Measurements from ENCODE around the gene SCN2A.

SCN2A gene

DNA sequence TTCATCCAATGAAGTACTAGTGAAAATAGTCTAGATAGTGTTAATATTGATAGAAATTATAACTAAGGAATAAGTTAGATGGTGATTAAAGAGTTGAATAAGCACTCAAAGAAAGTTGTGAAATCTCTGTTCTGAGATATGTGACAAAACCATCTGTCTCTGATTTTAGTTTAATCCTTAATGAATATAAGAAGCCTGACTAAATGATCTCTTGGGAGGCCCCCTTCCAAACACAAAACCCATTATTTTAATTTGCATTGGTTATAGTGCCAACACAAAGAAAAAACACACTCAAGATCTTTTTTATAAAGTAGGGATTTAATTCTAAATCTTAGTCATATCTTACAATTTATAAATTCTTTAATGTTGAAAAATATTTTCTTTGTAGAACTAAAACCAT is 34.0 kb downstream of the SCN2A start:
- H3K9me3 ChIP-seq (ENCODE audit: low read depth, low read length), result no peaks in the 10 kb centered on the region
- H3K27ac ChIP-seq, result peak overlapping the region; percentile 63; the same call in 1 of the 2 replicates
- H3K9ac ChIP-seq (ENCODE audit: insufficient read length), result no peak overlapping the region
- TF ChIP-seq FOXP2 (optimal IDR thresholded peaks at IDR 0.05; ENCODE audit: control extremely low read depth, extremely low read length, insufficient read depth) (no peak), POLR2AphosphoS5 (IDR thresholded peaks at IDR 0.05; ENCODE audit: borderline replicate concordance, low read depth, low read length) (no peak; the same call in 1 of the 2 replicates), EZH2 (IDR thresholded peaks at IDR 0.05) (no peak)
- no peak for DNase-seq (ENCODE audit: low read depth, low spot score)
- no peaks in the 10 kb centered on the region for H3K36me3 ChIP-seq (ENCODE audit: insufficient read depth, low read length)
- no peak overlapping the region for H3K4me3 ChIP-seq

DNA sequence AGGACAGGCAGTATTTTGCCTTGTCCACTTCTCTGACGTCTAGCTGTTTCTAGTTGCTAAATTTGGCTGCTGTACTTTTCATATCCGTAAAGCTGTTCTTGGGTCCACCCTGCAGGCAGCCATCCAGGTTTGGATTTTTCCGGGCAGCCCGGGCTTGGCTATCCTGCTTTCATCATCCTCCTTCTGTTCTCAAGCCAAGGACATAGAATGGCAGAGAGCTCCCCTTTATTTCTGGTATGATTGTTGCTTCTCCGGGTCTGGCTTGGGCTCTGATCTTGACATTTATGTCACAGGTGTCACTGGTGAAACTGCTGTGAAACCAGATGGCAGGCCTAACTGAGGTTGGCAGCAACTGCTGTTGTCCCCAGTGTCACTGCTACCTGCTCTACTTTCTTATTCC is 35.5 kb downstream of the SCN2A start:
- DNase-seq (ENCODE audit: low read depth, low spot score), result no peak
- Histone ChIP-seq H3K4me3 (no peak overlapping the region), H3K27ac (no peak overlapping the region), H3K36me3 (ENCODE audit: insufficient read depth, low read length) (no peaks in the 10 kb centered on the region), H3K9ac (ENCODE audit: insufficient read length) (no peak overlapping the region), H3K9me3 (ENCODE audit: low read depth, low read length) (no peaks in the 10 kb centered on the region)
- TF ChIP-seq POLR2AphosphoS5 (IDR thresholded peaks at IDR 0.05; ENCODE audit: borderline replicate concordance, low read depth, low read length) (no peak), EZH2 (IDR thresholded peaks at IDR 0.05) (no peak), FOXP2 (optimal IDR thresholded peaks at IDR 0.05; ENCODE audit: control extremely low read depth, extremely low read length, insufficient read depth) (no peak)

DNA sequence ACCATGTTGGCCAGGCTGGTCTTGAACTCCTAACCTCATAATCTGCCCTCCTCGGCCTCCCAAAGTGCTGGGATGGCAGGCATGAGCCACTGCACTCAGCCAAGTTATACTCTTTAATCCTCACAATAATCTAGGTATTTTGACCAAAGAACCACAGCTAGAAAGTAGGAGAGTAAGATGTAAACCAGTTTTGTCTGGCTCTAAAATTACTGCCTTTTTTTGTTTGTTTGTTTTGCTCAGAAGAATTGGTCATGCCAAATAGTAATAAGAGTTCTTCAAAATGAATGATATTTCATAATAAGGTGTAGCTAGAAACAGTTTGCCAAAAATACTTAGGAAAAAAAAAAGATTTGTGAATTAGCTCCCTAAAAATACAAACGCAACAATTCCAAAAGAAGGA is 36.7 kb downstream of the SCN2A start:
- TF ChIP-seq FOXP2 (optimal IDR thresholded peaks at IDR 0.05; ENCODE audit: control extremely low read depth, extremely low read length, insufficient read depth) (no peak), POLR2AphosphoS5 (IDR thresholded peaks at IDR 0.05; ENCODE audit: borderline replicate concordance, low read depth, low read length) (no peak), EZH2 (IDR thresholded peaks at IDR 0.05) (no peak)
- H3K36me3 ChIP-seq (ENCODE audit: insufficient read depth, low read length), result no peaks in the 10 kb centered on the region
- H3K9ac ChIP-seq (ENCODE audit: insufficient read length), result no peak overlapping the region
- H3K27ac ChIP-seq, result no peak overlapping the region
- H3K4me3 ChIP-seq, result no peak overlapping the region
- DNase-seq (ENCODE audit: low read depth, low spot score), result no peak
- no peaks in the 10 kb centered on the region for H3K9me3 ChIP-seq (ENCODE audit: low read depth, low read length)

DNA sequence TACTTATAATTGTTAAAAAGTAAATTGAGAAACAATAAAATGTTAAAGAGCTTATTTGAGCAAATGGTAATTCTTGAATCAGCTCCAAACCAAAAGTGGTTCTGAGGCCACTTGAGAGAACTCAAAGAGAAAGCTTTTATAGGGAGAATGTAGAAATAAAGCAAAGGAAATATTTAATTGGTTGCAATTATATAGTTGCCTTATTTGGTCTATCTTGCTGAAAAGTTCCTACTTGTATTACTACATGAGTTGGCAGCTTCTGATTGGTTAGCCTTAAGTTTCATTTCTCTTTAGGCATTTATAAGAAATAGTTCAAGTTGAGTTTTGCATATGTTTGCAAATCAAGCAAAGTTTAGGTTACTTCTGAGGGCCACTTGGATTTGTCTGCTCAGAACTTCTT is 38.1 kb downstream of the SCN2A start:
- no peak overlapping the region for H3K9ac ChIP-seq (ENCODE audit: insufficient read length)
- H3K27ac ChIP-seq, result peak overlapping the region; percentile 64; the same call in 1 of the 2 replicates
- TF ChIP-seq POLR2AphosphoS5 (IDR thresholded peaks at IDR 0.05; ENCODE audit: borderline replicate concordance, low read depth, low read length) (no peak; the same call in 1 of the 2 replicates), EZH2 (IDR thresholded peaks at IDR 0.05) (no peak), FOXP2 (optimal IDR thresholded peaks at IDR 0.05; ENCODE audit: control extremely low read depth, extremely low read length, insufficient read depth) (no peak)
- no peaks in the 10 kb centered on the region for H3K36me3 ChIP-seq (ENCODE audit: insufficient read depth, low read length)
- H3K4me3 ChIP-seq, result no peak overlapping the region; the same call in 1 of the 2 replicates
- peak; percentile 39 for DNase-seq (ENCODE audit: low read depth, low spot score)
- no peaks in the 10 kb centered on the region for H3K9me3 ChIP-seq (ENCODE audit: low read depth, low read length)

DNA sequence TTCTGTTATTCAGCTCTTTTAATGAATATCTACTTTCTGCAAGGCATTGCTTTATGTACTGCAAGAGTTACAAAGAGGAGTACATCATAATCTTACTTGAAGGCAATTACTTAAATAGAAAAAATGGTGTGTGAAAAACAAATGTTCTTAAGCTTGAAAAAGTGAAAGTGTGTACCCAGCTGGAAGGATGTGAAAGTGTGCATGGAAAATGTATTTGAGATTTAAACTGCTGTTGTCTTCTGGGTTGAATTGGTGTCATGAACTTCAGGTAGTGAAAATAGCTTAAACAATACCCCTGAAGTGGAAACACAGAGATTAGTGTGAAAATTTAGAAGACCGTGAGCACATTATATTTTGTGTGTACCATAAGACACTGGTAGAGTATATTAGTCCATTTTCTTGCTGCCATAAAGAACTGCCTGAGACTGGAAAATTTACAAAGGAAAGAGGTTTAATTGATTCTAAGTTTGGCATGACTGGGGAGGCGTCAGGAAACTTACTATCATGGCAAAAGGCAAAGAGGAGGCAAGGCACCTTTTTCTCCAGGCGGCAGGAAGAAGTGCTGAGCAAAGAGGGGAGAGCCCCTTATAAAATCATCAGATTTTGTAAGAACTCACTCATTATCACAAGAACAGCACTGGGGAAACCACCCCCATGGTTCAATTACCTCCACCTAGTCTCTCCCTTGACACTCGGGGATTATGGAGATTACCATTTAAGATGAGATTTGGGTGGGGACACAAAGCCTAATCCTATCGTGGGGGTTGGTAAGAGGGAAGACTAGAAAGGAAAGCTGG is 38.8 kb downstream of the SCN2A start:
- peak overlapping the region; percentile 29; the same call in 1 of the 2 replicates for H3K4me3 ChIP-seq
- H3K9ac ChIP-seq (ENCODE audit: insufficient read length), result no peak overlapping the region
- DNase-seq (ENCODE audit: low read depth, low spot score), result no peak
- no peaks in the 10 kb centered on the region for H3K9me3 ChIP-seq (ENCODE audit: low read depth, low read length)
- H3K36me3 ChIP-seq (ENCODE audit: insufficient read depth, low read length), result no peaks in the 10 kb centered on the region
- H3K27ac ChIP-seq, result peak overlapping the region; percentile 43; the same call in 1 of the 2 replicates
- TF ChIP-seq POLR2AphosphoS5 (IDR thresholded peaks at IDR 0.05; ENCODE audit: borderline replicate concordance, low read depth, low read length) (no peak), EZH2 (IDR thresholded peaks at IDR 0.05) (no peak), FOXP2 (optimal IDR thresholded peaks at IDR 0.05; ENCODE audit: control extremely low read depth, extremely low read length, insufficient read depth) (no peak)

DNA sequence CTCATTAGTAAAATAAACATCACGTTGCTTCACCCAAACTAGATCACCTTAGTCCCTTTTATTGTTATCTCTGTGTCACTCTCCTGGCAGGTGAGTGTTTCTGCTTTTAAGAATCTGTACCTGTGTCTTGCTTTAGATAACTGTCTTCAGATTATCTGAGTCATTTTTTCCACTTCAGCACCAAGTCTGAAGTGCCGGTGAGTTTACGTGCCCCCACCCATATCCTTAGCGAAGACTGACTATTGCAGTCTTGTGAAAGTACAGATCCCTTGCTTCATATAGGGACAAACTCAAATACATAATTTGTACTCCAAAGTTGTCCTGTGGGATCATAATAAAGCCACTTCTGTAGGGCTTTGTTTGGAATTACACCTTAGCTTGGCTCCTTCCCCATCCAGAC is 41.1 kb downstream of the SCN2A start:
- Histone ChIP-seq H3K36me3 (ENCODE audit: insufficient read depth, low read length) (no peaks in the 10 kb centered on the region), H3K4me3 (no peak overlapping the region), H3K9me3 (ENCODE audit: low read depth, low read length) (no peaks in the 10 kb centered on the region), H3K27ac (no peak overlapping the region), H3K9ac (ENCODE audit: insufficient read length) (no peak overlapping the region)
- DNase-seq (ENCODE audit: low read depth, low spot score), result no peak
- TF ChIP-seq POLR2AphosphoS5 (IDR thresholded peaks at IDR 0.05; ENCODE audit: borderline replicate concordance, low read depth, low read length), result no peak

DNA sequence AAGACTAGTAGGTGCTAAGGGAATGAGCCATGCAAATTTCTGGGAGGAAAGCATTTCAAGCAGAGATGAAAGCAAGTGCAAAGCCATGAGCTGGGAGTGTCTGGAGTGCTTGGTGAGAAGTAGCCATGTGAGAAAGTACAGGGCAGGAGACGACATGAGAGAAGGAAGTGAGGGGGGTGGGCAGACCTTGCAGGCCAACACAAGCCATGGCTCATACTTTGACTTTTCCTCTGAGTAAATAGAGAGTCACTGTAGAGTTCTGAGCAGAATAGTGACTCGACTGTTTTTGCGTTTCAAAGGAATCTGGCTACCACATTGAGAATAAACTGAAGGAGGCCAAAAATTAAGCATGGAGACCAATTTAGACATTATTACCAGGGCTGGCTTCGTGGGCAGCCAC is 42.2 kb downstream of the SCN2A start:
- Histone ChIP-seq H3K9ac (ENCODE audit: insufficient read length) (no peak overlapping the region), H3K4me3 (no peak overlapping the region), H3K27ac (no peak overlapping the region), H3K9me3 (ENCODE audit: low read depth, low read length) (no peaks in the 10 kb centered on the region), H3K36me3 (ENCODE audit: insufficient read depth, low read length) (no peaks in the 10 kb centered on the region)
- no peak for DNase-seq (ENCODE audit: low read depth, low spot score)
- TF ChIP-seq FOXP2 (optimal IDR thresholded peaks at IDR 0.05; ENCODE audit: control extremely low read depth, extremely low read length, insufficient read depth) (no peak), EZH2 (IDR thresholded peaks at IDR 0.05) (no peak), POLR2AphosphoS5 (IDR thresholded peaks at IDR 0.05; ENCODE audit: borderline replicate concordance, low read depth, low read length) (no peak)

DNA sequence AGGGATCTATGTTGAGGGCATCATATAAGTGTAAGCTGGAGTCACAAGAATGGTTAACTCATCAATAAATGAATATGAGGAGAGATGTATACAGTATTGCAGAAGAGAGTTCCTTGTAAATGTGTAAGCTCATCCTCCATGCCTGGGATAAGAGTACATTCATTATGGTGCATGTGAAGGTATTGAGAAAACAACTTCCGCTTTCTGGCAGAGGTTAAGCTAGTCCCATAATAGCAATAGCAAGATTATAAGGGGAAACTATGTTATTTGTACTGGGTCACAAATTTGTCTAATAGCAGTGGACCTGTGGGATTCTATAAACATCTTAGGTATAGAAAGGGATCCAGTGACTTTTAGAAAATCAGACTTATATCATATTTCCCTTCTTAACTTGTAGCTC is 44.1 kb downstream of the SCN2A start:
- Histone ChIP-seq H3K4me3 (no peak overlapping the region), H3K9me3 (ENCODE audit: low read depth, low read length) (no peaks in the 10 kb centered on the region), H3K27ac (no peak overlapping the region), H3K9ac (ENCODE audit: insufficient read length) (no peak overlapping the region), H3K36me3 (ENCODE audit: insufficient read depth, low read length) (no peaks in the 10 kb centered on the region)
- DNase-seq (ENCODE audit: low read depth, low spot score), result no peak
- no peak for TF ChIP-seq POLR2AphosphoS5 (IDR thresholded peaks at IDR 0.05; ENCODE audit: borderline replicate concordance, low read depth, low read length)

All from SK-N-MC (cell line).